SK-N-SH treated with all-trans-retinoic acid at 6 μM for 48 hours (cell line): ENCODE measurements around the gene NHS.

Source experiments
- ATAC-seq: fragments of 200-7000 bp; cut with Tn5 transposase; 3 replicates; pipeline ENCODE4 v1.9.1; 2020; ENCODE audit warnings: mild to moderate bottlenecking, moderate library complexity
- ARNTL ChIP-seq: fragments of 450-650 bp; formaldehyde crosslinking; IDR thresholded peaks from 2 replicates; pipeline ENCODE4 v1.5.0; 2020; ENCODE audit warnings: low read depth, mild to moderate bottlenecking, moderate library complexity, borderline replicate concordance
- BACH2 ChIP-seq: fragments of 250-450 bp; sonication (Bioruptor Pico); IDR thresholded peaks from 2 replicates; pipeline ENCODE4 v1.9.0; 2021; ENCODE audit warnings: mild to moderate bottlenecking, borderline replicate concordance
- CREB5 ChIP-seq: fragments of 250-450 bp; sonication (Bioruptor Pico); IDR thresholded peaks from 2 replicates; pipeline ENCODE4 v1.5.1; 2020; ENCODE audit warnings: low read depth, mild to moderate bottlenecking, moderate library complexity
- CSDC2 ChIP-seq: fragments of 250-450 bp; sonication (Bioruptor Pico); IDR thresholded peaks from 2 replicates; pipeline ENCODE4 v1.5.0; 2020; ENCODE audit warnings: mild to moderate bottlenecking, moderate library complexity
- CSRNP3 ChIP-seq: fragments of 250-450 bp; sonication (Bioruptor Pico); IDR thresholded peaks from 2 replicates; pipeline ENCODE4 v1.5.1; 2021; ENCODE audit warnings: mild to moderate bottlenecking, moderate library complexity
- ESRRG ChIP-seq: fragments of 250-450 bp; sonication (Bioruptor Pico); IDR thresholded peaks from 2 replicates; pipeline ENCODE4 v1.6.1; 2021; ENCODE audit warnings: mild to moderate bottlenecking
- GLIS3 ChIP-seq: fragments of 250-450 bp; sonication (Bioruptor Pico); IDR thresholded peaks from 2 replicates; pipeline ENCODE4 v1.5.0; 2020; ENCODE audit warnings: mild to moderate bottlenecking, moderate library complexity
- ISL1 ChIP-seq: fragments of 250-450 bp; sonication (Bioruptor Pico); IDR thresholded peaks from 2 replicates; pipeline ENCODE4 v2.1.2; 2022; ENCODE audit warnings: mild to moderate bottlenecking, moderate library complexity
- OSR1 ChIP-seq: fragments of 250-450 bp; sonication (Bioruptor Pico); IDR thresholded peaks from 2 replicates; pipeline ENCODE4 v1.8.0; 2022; ENCODE audit warnings: moderate library complexity, mild to moderate bottlenecking, inconsistent platforms
- PPARA ChIP-seq: fragments of 250-450 bp; sonication (Bioruptor Pico); IDR thresholded peaks from 2 replicates; pipeline ENCODE4 v1.5.0; 2020; ENCODE audit warnings: mild to moderate bottlenecking, borderline replicate concordance
- RARB ChIP-seq: fragments of 250-450 bp; sonication (Bioruptor Pico); IDR thresholded peaks from 2 replicates; pipeline ENCODE4 v1.8.0; 2021; ENCODE audit warnings: mild to moderate bottlenecking, moderate library complexity
- TCF4 ChIP-seq: fragments of 250-450 bp; sonication (Bioruptor Pico); IDR thresholded peaks from 2 replicates; pipeline ENCODE4 v1.8.0; 2021; ENCODE audit warnings: mild to moderate bottlenecking, moderate library complexity, borderline replicate concordance
- TOX ChIP-seq: fragments of 250-450 bp; sonication (Bioruptor Pico); IDR thresholded peaks from 2 replicates; pipeline ENCODE4 v1.8.0; 2021; ENCODE audit warnings: mild to moderate bottlenecking, moderate library complexity, borderline replicate concordance
- TSHZ2 ChIP-seq: fragments of 250-450 bp; sonication (Bioruptor Pico); IDR thresholded peaks from 2 replicates; pipeline ENCODE4 v1.5.0; 2020; ENCODE audit warnings: mild to moderate bottlenecking, moderate library complexity
- ZFP3 ChIP-seq: fragments of 250-450 bp; sonication (Bioruptor Pico); IDR thresholded peaks from 2 replicates; pipeline ENCODE4 v1.5.0; 2020; ENCODE audit warnings: mild to moderate bottlenecking, moderate library complexity
- ZFP30 ChIP-seq: fragments of 450-650 bp; formaldehyde crosslinking; IDR thresholded peaks from 2 replicates; pipeline ENCODE4 v1.5.0; 2022; ENCODE audit warnings: mild to moderate bottlenecking, moderate library complexity
- ZNF565 ChIP-seq: fragments of 450-650 bp; formaldehyde crosslinking; conservative IDR thresholded peaks from 2 replicates; pipeline ENCODE4 v1.5.0; 2020; ENCODE audit warnings: low read depth, mild to moderate bottlenecking, moderate library complexity
- ZNF8 ChIP-seq: fragments of 450-650 bp; formaldehyde crosslinking; IDR thresholded peaks from 2 replicates; pipeline ENCODE4 v1.5.0; 2020; ENCODE audit warnings: mild to moderate bottlenecking, moderate library complexity
- TF ChIP-seq, protein P1 (sequence below): fragments of 250-450 bp; sonication (Bioruptor Pico); IDR thresholded peaks from 2 replicates; pipeline ENCODE4 v1.8.0; 2021; ENCODE audit warnings: low read depth, mild to moderate bottlenecking, moderate library complexity, borderline replicate concordance
- TF ChIP-seq, protein P2 (sequence below): fragments of 250-450 bp; sonication (Bioruptor Pico); IDR thresholded peaks from 2 replicates; pipeline ENCODE4 v1.8.0; 2020; ENCODE audit warnings: mild to moderate bottlenecking, moderate library complexity, borderline replicate concordance

NHS gene

DNA sequence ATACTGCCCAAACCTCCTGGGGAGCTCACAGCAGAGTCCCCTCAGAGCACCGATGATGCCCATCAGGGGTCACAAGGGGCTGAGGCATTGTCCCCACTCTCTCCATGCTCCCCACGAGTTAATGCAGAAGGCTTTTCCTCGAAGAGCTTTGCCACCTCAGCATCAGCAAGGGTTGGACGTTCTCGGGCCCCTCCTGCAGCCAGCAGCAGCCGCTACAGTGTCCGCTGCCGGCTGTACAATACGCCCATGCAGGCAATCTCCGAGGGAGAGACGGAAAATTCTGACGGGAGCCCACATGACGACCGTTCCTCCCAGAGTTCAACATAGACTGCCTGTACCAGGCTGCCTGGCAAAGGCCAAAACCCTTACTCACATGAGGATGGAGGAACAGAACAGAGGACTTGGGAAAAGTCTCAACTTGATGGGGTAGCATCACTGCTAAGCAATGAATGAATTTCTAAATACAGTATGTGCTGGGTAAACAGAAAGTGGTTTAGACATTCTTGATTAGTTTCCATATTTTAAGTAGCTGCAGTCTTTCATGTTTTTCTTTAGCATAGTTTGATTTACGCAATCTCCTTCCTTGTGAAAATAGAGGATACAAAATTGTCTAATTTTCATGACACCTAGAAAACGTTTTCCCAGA, 357.3 kb downstream of the NHS start:
- no peak for ATAC-seq
- TF ChIP-seq ZFP3 (CRISPR knock-in tag), result no peak
- TF ChIP-seq BACH2 (CRISPR knock-in tag), result no peak
- no peak for TF ChIP-seq ARNTL (CRISPR knock-in tag)
- no peak for TF ChIP-seq ISL1 (CRISPR knock-in tag)
- TF ChIP-seq ZNF565 (CRISPR knock-in tag), result no peak
- TF ChIP-seq ZNF8 (CRISPR knock-in tag), result no peak
- TF ChIP-seq TOX, result no peak
- no peak for TF ChIP-seq RARB (CRISPR knock-in tag)
- no peak for TF ChIP-seq CSDC2 (CRISPR knock-in tag)
- no peak for TF ChIP-seq CREB5 (CRISPR knock-in tag)
- no peak for TF ChIP-seq ESRRG (CRISPR knock-in tag)
- no peak for TF ChIP-seq CSRNP3 (CRISPR knock-in tag)
- no peak for TF ChIP-seq PPARA (CRISPR knock-in tag)
- TF ChIP-seq, protein P1, sequence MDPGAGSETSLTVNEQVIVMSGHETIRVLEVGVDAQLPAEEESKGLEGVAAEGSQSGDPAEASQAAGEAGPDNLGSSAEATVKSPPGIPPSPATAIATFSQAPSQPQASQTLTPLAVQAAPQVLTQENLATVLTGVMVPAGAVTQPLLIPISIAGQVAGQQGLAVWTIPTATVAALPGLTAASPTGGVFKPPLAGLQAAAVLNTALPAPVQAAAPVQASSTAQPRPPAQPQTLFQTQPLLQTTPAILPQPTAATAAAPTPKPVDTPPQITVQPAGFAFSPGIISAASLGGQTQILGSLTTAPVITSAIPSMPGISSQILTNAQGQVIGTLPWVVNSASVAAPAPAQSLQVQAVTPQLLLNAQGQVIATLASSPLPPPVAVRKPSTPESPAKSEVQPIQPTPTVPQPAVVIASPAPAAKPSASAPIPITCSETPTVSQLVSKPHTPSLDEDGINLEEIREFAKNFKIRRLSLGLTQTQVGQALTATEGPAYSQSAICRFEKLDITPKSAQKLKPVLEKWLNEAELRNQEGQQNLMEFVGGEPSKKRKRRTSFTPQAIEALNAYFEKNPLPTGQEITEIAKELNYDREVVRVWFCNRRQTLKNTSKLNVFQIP (CRISPR knock-in tag), result no peak

DNA sequence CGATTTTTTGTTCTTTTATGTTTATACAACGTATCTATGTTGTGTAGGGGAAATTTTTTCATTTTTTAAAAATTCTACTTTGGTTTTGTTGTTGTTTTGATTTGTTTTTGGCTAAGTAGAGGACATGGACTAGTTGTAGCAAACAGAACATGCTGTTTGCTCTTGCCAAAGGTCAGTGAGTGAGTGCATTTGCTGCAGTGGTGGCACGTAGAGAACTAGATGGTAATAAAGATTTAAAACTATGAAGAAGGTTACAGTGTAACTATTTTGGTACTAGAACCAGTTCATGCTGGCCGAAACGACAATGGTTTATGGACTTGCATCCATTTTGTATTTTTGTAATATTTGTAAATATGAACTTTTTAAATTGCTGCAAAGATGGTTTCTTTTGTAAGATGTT, 360.4 kb downstream of the NHS start:
- no peak for ATAC-seq
- TF ChIP-seq ZNF8 (CRISPR knock-in tag) (no peak), GLIS3 (CRISPR knock-in tag) (no peak), ZFP30 (CRISPR knock-in tag) (no peak), TCF4 (CRISPR knock-in tag) (no peak), OSR1 (CRISPR knock-in tag) (no peak), PPARA (CRISPR knock-in tag) (no peak), BACH2 (CRISPR knock-in tag) (no peak), TSHZ2 (CRISPR knock-in tag) (no peak), CSRNP3 (CRISPR knock-in tag) (no peak)
- TF ChIP-seq, protein P2, sequence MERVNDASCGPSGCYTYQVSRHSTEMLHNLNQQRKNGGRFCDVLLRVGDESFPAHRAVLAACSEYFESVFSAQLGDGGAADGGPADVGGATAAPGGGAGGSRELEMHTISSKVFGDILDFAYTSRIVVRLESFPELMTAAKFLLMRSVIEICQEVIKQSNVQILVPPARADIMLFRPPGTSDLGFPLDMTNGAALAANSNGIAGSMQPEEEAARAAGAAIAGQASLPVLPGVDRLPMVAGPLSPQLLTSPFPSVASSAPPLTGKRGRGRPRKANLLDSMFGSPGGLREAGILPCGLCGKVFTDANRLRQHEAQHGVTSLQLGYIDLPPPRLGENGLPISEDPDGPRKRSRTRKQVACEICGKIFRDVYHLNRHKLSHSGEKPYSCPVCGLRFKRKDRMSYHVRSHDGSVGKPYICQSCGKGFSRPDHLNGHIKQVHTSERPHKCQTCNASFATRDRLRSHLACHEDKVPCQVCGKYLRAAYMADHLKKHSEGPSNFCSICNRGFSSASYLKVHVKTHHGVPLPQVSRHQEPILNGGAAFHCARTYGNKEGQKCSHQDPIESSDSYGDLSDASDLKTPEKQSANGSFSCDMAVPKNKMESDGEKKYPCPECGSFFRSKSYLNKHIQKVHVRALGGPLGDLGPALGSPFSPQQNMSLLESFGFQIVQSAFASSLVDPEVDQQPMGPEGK (CRISPR knock-in tag), result no peak
